Panc1 (cell line): ENCODE measurements around the gene MTUS2. TPM values are rescaled to one million over a fixed set of nuclear protein-coding genes. Genes with fewer than 3 reads are reported as not detected.

Source experiments
- ATAC-seq: fragments of 200-7000 bp; cut with Tn5 transposase; 2 replicates; pipeline ENCODE4 v1.9.1; 2020; ENCODE audit warnings: mild to moderate bottlenecking, moderate library complexity
- BruUV-seq: library from RNA; stranded (reverse); fragments of 400-500 nt; replicated peaks from 2 replicates; lab custom pipeline; 2021; lab: Mats Ljungman, UMichigan
- CTCF ChIA-PET: fragments of 300-600 bp; sonication (Branson Sonifier 250); formaldehyde crosslinking; loops from one replicate; lab custom pipeline; 2022; ENCODE audit warnings: antibody characterized with exemption; lab: Charles Lee
- POLR2A ChIA-PET: fragments of 300-600 bp; sonication (Branson Sonifier 250); formaldehyde crosslinking; loops from one replicate; lab custom pipeline; 2022; ENCODE audit warnings: antibody characterized with exemption; lab: Charles Lee
- DNase-seq: peaks from one replicate; pipeline ENCODE4 v3.0.0-alpha.2; 2010; ENCODE audit warnings: low read depth, low spot score
- H3K27ac ChIP-seq: 2 replicates; pipeline ENCODE4 v1.5.1; 2011; ENCODE audit warnings: mild to moderate bottlenecking, low read length, inconsistent platforms
- H3K27me3 ChIP-seq: fragments of 200-500 bp; sonication (Bioruptor generic); 2 replicates; pipeline ENCODE4 v1.6.0; 2014; ENCODE audit warnings: low read length, inconsistent platforms; ENCODE audit not compliant: control insufficient read depth, insufficient read depth
- H3K36me3 ChIP-seq: fragments of 200-500 bp; sonication (Bioruptor generic); 2 replicates; pipeline ENCODE4 v1.5.1; 2014; ENCODE audit warnings: inconsistent platforms, mild to moderate bottlenecking, low read length, moderate library complexity; ENCODE audit not compliant: control insufficient read depth, insufficient read depth
- H3K4me1 ChIP-seq: 2 replicates; pipeline ENCODE4 v1.5.1; 2011; ENCODE audit warnings: inconsistent platforms, mild to moderate bottlenecking, low read length, moderate library complexity; ENCODE audit not compliant: control insufficient read depth, insufficient read depth
- H3K4me3 ChIP-seq, 2 experiments: 2 replicates each; pipeline ENCODE4 v1.5.1; 2011 to 2012; ENCODE audit warnings: low read depth in 2 of 2, low read length in 2 of 2, mild to moderate bottlenecking in 2 of 2, inconsistent platforms in 1 of 2, moderate library complexity in 1 of 2
- H3K9me3 ChIP-seq: fragments of 200-500 bp; sonication (Bioruptor generic); 2 replicates; pipeline ENCODE4 v1.5.1; 2014; ENCODE audit warnings: low read depth, mild to moderate bottlenecking, inconsistent platforms, low read length, moderate library complexity; ENCODE audit not compliant: control insufficient read depth, insufficient read depth
- POLR2AphosphoS5 ChIP-seq: IDR thresholded peaks from 2 replicates; pipeline ENCODE4 v1.6.1; 2012; ENCODE audit warnings: mild to moderate bottlenecking, low read depth, low read length, moderate library complexity
- SIN3A ChIP-seq: IDR thresholded peaks from 2 replicates; pipeline ENCODE4 v1.6.1; 2012; ENCODE audit warnings: low read depth, mild to moderate bottlenecking, low read length, moderate library complexity, borderline replicate concordance; ENCODE audit not compliant: insufficient read depth
- TCF7L2 ChIP-seq: IDR thresholded peaks from 2 replicates; pipeline ENCODE4 v1.6.1; 2011; ENCODE audit warnings: mild to moderate bottlenecking, low read depth, low read length, inconsistent platforms
- in situ Hi-C: cut with HindIII; loops from 2 replicates; pipeline ENCODE4 v1.10.0; 2016; ENCODE audit warnings: low sequenced_read_pairs, low pct_unique_long_range_greater_than_20kb
- intact Hi-C: fragments of 100-400 bp; cut with micrococcal nuclease; formaldehyde crosslinking; loops from one replicate; pipeline ENCODE4 v1.10.0; 2022; ENCODE audit not compliant: unreplicated experiment
- total RNA-seq: library from RNA; stranded (reverse); gene quantifications from one replicate; pipeline ENCODE4 v1.2.1, GENCODE V29; 2021; ENCODE audit not compliant: unreplicated experiment
- TF ChIP-seq, protein P1 (sequence below), 2 experiments: IDR thresholded peaks; 2 replicates each; pipeline ENCODE4 v1.6.1; 2011 to 2012; ENCODE audit warnings: low read depth in 2 of 2, control low read depth in 1 of 2, low read length in 1 of 2, mild to moderate bottlenecking in 1 of 2, moderate library complexity in 1 of 2; ENCODE audit not compliant: insufficient read depth in 1 of 2
- TF ChIP-seq, protein P2 (sequence below): fragments of 450-650 bp; IDR thresholded peaks from 2 replicates; pipeline ENCODE4 v1.5.1; 2017; ENCODE audit warnings: mild to moderate bottlenecking

Gene MTUS2
- total RNA-seq, 1 experiment from 2014 or later: 0.05 TPM

DNA sequence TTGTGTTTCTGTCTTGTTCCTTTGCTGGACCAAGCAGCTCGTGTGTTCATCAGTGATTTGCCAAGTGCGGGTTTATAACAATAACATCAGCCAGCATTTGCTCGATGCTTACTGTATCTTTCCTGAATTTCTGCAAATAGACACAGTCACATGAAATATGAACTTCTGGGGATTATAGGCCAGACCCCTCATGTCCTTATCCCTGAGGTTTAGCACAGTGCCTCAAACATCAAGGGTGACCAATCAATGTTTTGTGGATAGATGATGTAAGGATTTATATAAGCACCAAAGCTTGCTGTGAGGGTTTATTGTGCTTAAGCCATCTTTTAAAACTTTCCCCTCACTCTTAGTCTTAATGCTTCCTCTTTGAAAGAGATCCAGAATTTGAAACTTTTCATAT lies 451.5 kb downstream of the MTUS2 start:
- ChIA-PET CTCF (no interaction called here), POLR2A (no interaction called here)
- Histone ChIP-seq H3K27me3 (peaks cover 2% of the 10 kb centered on the region), H3K4me1 (no peaks in the 10 kb centered on the region), H3K36me3 (no peaks in the 10 kb centered on the region), H3K9me3 (no peaks in the 10 kb centered on the region), H3K4me3 (no peak overlapping the region), H3K27ac (no peak overlapping the region)
- intact Hi-C loops (no loop called here), in situ Hi-C loops (no loop called here)
- no peak for ATAC-seq
- no TSS peak for BruUV-seq
- DNase-seq: no peak
- TF ChIP-seq, protein P1, sequence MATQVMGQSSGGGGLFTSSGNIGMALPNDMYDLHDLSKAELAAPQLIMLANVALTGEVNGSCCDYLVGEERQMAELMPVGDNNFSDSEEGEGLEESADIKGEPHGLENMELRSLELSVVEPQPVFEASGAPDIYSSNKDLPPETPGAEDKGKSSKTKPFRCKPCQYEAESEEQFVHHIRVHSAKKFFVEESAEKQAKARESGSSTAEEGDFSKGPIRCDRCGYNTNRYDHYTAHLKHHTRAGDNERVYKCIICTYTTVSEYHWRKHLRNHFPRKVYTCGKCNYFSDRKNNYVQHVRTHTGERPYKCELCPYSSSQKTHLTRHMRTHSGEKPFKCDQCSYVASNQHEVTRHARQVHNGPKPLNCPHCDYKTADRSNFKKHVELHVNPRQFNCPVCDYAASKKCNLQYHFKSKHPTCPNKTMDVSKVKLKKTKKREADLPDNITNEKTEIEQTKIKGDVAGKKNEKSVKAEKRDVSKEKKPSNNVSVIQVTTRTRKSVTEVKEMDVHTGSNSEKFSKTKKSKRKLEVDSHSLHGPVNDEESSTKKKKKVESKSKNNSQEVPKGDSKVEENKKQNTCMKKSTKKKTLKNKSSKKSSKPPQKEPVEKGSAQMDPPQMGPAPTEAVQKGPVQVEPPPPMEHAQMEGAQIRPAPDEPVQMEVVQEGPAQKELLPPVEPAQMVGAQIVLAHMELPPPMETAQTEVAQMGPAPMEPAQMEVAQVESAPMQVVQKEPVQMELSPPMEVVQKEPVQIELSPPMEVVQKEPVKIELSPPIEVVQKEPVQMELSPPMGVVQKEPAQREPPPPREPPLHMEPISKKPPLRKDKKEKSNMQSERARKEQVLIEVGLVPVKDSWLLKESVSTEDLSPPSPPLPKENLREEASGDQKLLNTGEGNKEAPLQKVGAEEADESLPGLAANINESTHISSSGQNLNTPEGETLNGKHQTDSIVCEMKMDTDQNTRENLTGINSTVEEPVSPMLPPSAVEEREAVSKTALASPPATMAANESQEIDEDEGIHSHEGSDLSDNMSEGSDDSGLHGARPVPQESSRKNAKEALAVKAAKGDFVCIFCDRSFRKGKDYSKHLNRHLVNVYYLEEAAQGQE (IDR thresholded peaks at IDR 0.05; ENCODE audit: insufficient read depth in 1 of 2, low read depth in 2 of 2, low read length in 1 of 2): no peak
- TF ChIP-seq SIN3A: no peak
- TF ChIP-seq POLR2AphosphoS5: no peak
- TF ChIP-seq, protein P2, sequence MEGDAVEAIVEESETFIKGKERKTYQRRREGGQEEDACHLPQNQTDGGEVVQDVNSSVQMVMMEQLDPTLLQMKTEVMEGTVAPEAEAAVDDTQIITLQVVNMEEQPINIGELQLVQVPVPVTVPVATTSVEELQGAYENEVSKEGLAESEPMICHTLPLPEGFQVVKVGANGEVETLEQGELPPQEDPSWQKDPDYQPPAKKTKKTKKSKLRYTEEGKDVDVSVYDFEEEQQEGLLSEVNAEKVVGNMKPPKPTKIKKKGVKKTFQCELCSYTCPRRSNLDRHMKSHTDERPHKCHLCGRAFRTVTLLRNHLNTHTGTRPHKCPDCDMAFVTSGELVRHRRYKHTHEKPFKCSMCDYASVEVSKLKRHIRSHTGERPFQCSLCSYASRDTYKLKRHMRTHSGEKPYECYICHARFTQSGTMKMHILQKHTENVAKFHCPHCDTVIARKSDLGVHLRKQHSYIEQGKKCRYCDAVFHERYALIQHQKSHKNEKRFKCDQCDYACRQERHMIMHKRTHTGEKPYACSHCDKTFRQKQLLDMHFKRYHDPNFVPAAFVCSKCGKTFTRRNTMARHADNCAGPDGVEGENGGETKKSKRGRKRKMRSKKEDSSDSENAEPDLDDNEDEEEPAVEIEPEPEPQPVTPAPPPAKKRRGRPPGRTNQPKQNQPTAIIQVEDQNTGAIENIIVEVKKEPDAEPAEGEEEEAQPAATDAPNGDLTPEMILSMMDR: no peak
- TF ChIP-seq TCF7L2: no peak

DNA sequence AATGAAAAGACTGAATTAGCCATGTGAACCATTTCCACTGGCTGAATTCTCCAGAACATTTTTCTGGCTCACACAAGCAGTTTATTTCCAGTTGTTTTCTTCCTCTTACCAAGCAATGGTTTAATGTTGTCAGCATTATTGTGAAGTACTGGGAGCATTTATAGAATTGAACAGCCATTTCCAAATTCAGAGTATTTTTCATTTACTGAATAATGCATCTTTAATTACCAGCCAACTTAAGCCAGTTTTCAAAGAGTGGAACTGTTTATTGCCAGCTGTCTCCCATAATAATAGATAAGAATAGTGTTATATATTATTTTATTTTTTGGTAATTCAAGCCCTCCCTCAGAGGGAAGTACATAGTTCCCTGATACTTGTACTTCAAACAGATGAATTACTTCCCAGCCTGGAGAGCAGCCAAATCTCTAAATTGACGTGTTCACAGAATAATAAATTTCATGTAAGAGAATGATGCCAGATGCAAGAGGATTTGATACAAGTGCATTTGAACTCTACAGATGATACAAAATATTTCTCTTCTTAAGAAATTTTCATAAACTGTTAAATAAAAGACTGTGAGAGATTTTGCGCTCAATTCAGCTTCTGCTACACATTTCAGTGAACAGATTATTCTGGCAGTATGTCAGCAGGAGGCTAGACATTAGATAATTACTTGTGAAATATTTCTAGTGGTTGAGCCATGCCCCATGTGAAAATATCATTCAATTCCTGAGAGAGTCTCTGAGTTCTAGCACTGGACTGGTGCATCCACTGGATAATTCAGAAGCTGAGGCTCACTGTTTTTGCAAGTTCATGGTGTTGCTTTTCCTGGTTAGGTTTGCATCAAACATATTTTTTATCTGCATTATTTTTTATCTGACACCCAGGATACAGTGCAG lies 459.5 kb downstream of the MTUS2 start:
- no peaks in the 10 kb centered on the region for H3K4me1 ChIP-seq
- BruUV-seq: no TSS peak
- ChIA-PET POLR2A (no interaction called here), CTCF (no interaction called here)
- no peak overlapping the region for H3K27ac ChIP-seq
- in situ Hi-C loops (no loop called here), intact Hi-C loops (no loop called here)
- no peaks in the 10 kb centered on the region; the same call in 1 of the 2 replicates for H3K27me3 ChIP-seq
- TF ChIP-seq, protein P2: no peak
- TF ChIP-seq, protein P1 (IDR thresholded peaks at IDR 0.05; ENCODE audit: insufficient read depth in 1 of 2, low read depth in 2 of 2, low read length in 1 of 2): no peak
- TF ChIP-seq POLR2AphosphoS5: no peak
- TF ChIP-seq TCF7L2: no peak
- TF ChIP-seq SIN3A: no peak
- H3K36me3 ChIP-seq: no peaks in the 10 kb centered on the region
- ATAC-seq (no peak), DNase-seq (no peak)
- H3K9me3 ChIP-seq: no peaks in the 10 kb centered on the region
- H3K4me3 ChIP-seq: no peak overlapping the region
